OCI-LY3 (cell line): ENCODE measurements around the gene TRIM2.

ENCODE experiments used
- H2AFZ ChIP-seq: fragments of 200-600, 300-600 bp; shearing (Covaris generic); 2 replicates; pipeline ENCODE4 v1.6.0; 2014; ENCODE audit warnings: antibody characterized with exemption, low read depth, low read length
- H3K27ac ChIP-seq: fragments of 200-600, 300-600 bp; sonication (generic); 2 replicates; pipeline ENCODE4 v1.5.1; 2014; ENCODE audit warnings: mild to moderate bottlenecking, low read length, moderate library complexity, mixed read lengths
- H3K27me3 ChIP-seq: fragments of 200-600, 300-600 bp; sonication (generic); 2 replicates; pipeline ENCODE4 v1.6.1; 2014; ENCODE audit warnings: low read depth, low read length, mixed read lengths
- H3K36me3 ChIP-seq: fragments of 200-600, 300-600 bp; sonication (generic); replicated peaks from 2 replicates; pipeline ENCODE3; 2014; ENCODE audit warnings: low read depth, low read length, mixed read lengths
- H3K4me1 ChIP-seq: fragments of 300-600, 200-600 bp; sonication (generic); 2 replicates; pipeline ENCODE4 v1.6.1; 2014; ENCODE audit warnings: low read length, mixed read lengths
- H3K4me2 ChIP-seq: fragments of 200-600, 300-600 bp; sonication (generic); 2 replicates; pipeline ENCODE4 v1.6.1; 2014; ENCODE audit warnings: low read length, mixed read lengths
- H3K4me3 ChIP-seq: fragments of 300-600, 200-600 bp; sonication (generic); 2 replicates; pipeline ENCODE4 v1.5.1; 2014; ENCODE audit warnings: antibody characterized with exemption, mild to moderate bottlenecking, low read length, moderate library complexity
- H3K79me2 ChIP-seq: fragments of 300-600, 200-600 bp; shearing (Covaris generic); 2 replicates; pipeline ENCODE4 v1.6.1; 2014; ENCODE audit warnings: mild to moderate bottlenecking, low read length, mixed read lengths
- H3K9ac ChIP-seq: fragments of 300-600, 200-600 bp; shearing (Covaris generic); 2 replicates; pipeline ENCODE4 v1.6.0; 2014; ENCODE audit warnings: mild to moderate bottlenecking, low read length, moderate library complexity
- H3K9me3 ChIP-seq: fragments of 200-600, 300-600 bp; shearing (Covaris generic); 2 replicates; pipeline ENCODE4 v1.6.1; 2014; ENCODE audit warnings: low read length, mixed read lengths; ENCODE audit not compliant: insufficient read depth
- H4K20me1 ChIP-seq: fragments of 200-600, 300-600 bp; sonication (generic); 2 replicates; pipeline ENCODE4 v1.6.1; 2016; ENCODE audit warnings: low read length, mixed read lengths; ENCODE audit not compliant: insufficient read depth
- CTCF ChIP-seq: fragments of 200-600, 300-600 bp; sonication (generic); IDR thresholded peaks from 2 replicates; pipeline ENCODE4 v1.5.1; 2014; ENCODE audit warnings: antibody characterized with exemption, low read length, low read depth
- EZH2phosphoT487 ChIP-seq: fragments of 200-600 bp; shearing (Covaris generic); IDR thresholded peaks from 2 replicates; pipeline ENCODE4 v1.6.1; 2018; ENCODE audit warnings: antibody characterized with exemption, mixed run types, low read depth

The TRIM2 gene

GRCh38 chr4:153221783-153222706 is 17.8 kb downstream of the TRIM2 start:
- Histone ChIP-seq H3K27me3 (peaks cover 39% of the 10 kb centered on the region), H3K9me3 (peaks cover 17% of the 10 kb centered on the region), H3K27ac (peak overlapping the region; percentile 49; the same call in 1 of the 2 replicates), H3K4me3 (peak overlapping the region; percentile 78), H3K4me1 (peaks cover 42% of the 10 kb centered on the region), H2AFZ (peak overlapping the region; percentile 44), H3K79me2 (peaks cover 13% of the 10 kb centered on the region; the same call in 1 of the 2 replicates), H4K20me1 (peaks cover 29% of the 10 kb centered on the region), H3K4me2 (peak overlapping the region; percentile 99), H3K36me3 (peaks cover 19% of the 10 kb centered on the region), H3K9ac (peak overlapping the region; percentile 68)
- TF ChIP-seq EZH2phosphoT487, result no peak
- TF ChIP-seq CTCF, result no peak

- Histone ChIP-seq H3K4me3 (peak overlapping the region; percentile 78), H4K20me1 (peaks cover 35% of the 10 kb centered on the region), H3K9me3 (peaks cover 17% of the 10 kb centered on the region), H3K79me2 (peaks cover 13% of the 10 kb centered on the region; the same call in 1 of the 2 replicates), H2AFZ (peak overlapping the region; percentile 44), H3K27me3 (peaks cover 43% of the 10 kb centered on the region), H3K4me2 (peak overlapping the region; percentile 99), H3K9ac (peak overlapping the region; percentile 68), H3K36me3 (peaks cover 19% of the 10 kb centered on the region), H3K4me1 (peaks cover 34% of the 10 kb centered on the region), H3K27ac (peak overlapping the region; percentile 49)
- TF ChIP-seq CTCF, result no peak
- TF ChIP-seq EZH2phosphoT487, result no peak
Observed at GRCh38 chr4:153222707-153223426, 18.6 kb downstream of the TRIM2 start.

GRCh38 chr4:153223427-153223801 is 19.2 kb downstream of the TRIM2 start:
- Histone ChIP-seq H3K36me3 (peaks cover 19% of the 10 kb centered on the region), H3K4me3 (peak overlapping the region; percentile 78)

More at GRCh38 chr4:153223427-153223801, 19.2 kb downstream of the TRIM2 start:
- H3K4me2 ChIP-seq, result peak overlapping the region; percentile 99
- peaks cover 34% of the 10 kb centered on the region for H3K4me1 ChIP-seq
- peaks cover 47% of the 10 kb centered on the region for H3K27me3 ChIP-seq
- H3K9ac ChIP-seq, result peak overlapping the region; percentile 68
- H3K79me2 ChIP-seq, result peaks cover 16% of the 10 kb centered on the region; the same call in 1 of the 2 replicates
- peaks cover 17% of the 10 kb centered on the region for H3K9me3 ChIP-seq
- peak overlapping the region; percentile 49 for H3K27ac ChIP-seq
- peaks cover 40% of the 10 kb centered on the region for H4K20me1 ChIP-seq
- no peak overlapping the region for H2AFZ ChIP-seq
- TF ChIP-seq EZH2phosphoT487 (no peak), CTCF (no peak)
